Hypothalamus (tissue), 51 donors: ENCODE data around the gene PMPCA.

Experiments
- DNase-seq, 51 donors: peaks; one replicate each; lab custom pipeline; 2025; lab: John Stamatoyannopoulos, UW

The PMPCA gene

GRCh38 chr9:136451221-136451877 is 40.9 kb downstream of the PMPCA start:
- no peak for DNase-seq

GRCh38 chr9:136453326-136453725 is 42.9 kb downstream of the PMPCA start:
- no peak for DNase-seq

- no peak for DNase-seq
Observed at GRCh38 chr9:136454026-136454796, 43.8 kb downstream of the PMPCA start.

GRCh38 chr9:136455043-136456002 is 44.9 kb downstream of the PMPCA start:
- DNase-seq: no peak

- no peak for DNase-seq
Observed at GRCh38 chr9:136456258-136456657, 45.8 kb downstream of the PMPCA start.

- DNase-seq: no peak
Observed at GRCh38 chr9:136457326-136457725, 46.9 kb downstream of the PMPCA start.

- no peak for DNase-seq
Observed at GRCh38 chr9:136459425-136459824, 49.0 kb downstream of the PMPCA start.

GRCh38 chr9:136460772-136461325 is 50.4 kb downstream of the PMPCA start:
- no peak for DNase-seq

- DNase-seq: no peak
Observed at GRCh38 chr9:136462664-136463063, 52.2 kb downstream of the PMPCA start.

- no peak for DNase-seq
Observed at GRCh38 chr9:136463578-136463977, 53.1 kb downstream of the PMPCA start.

GRCh38 chr9:136464241-136464640 is 53.8 kb downstream of the PMPCA start:
- DNase-seq: no peak

GRCh38 chr9:136465500-136466154 is 55.2 kb downstream of the PMPCA start:
- DNase-seq: no peak

GRCh38 chr9:136466155-136466541 is 55.7 kb downstream of the PMPCA start:
- no peak for DNase-seq

- DNase-seq: no peak
Observed at GRCh38 chr9:136467766-136468165, 57.3 kb downstream of the PMPCA start.

GRCh38 chr9:136470356-136470755 is 59.9 kb downstream of the PMPCA start:
- no peak for DNase-seq

- no peak for DNase-seq
Observed at GRCh38 chr9:136470792-136471469, 60.5 kb downstream of the PMPCA start.

- DNase-seq: no peak
Observed at GRCh38 chr9:136471802-136472487, 61.5 kb downstream of the PMPCA start.

GRCh38 chr9:136472640-136473353 is 62.3 kb downstream of the PMPCA start:
- DNase-seq: no peak

GRCh38 chr9:136473354-136473721 is 62.9 kb downstream of the PMPCA start:
- DNase-seq: no peak
